ENCODE measurements around the gene DYRK1A. TPM values are rescaled to one million over a fixed set of nuclear protein-coding genes. Genes with fewer than 3 reads are reported as not detected.

Gene DYRK1A
- total RNA-seq, 4 donors from 2014 or later, result 71.5 to 116 (median 90.9) TPM

- intact Hi-C loops (cut with DNase I; ENCODE audit: low total_unique reads), result no loop called here
- Histone ChIP-seq H3K36me3 (no peaks in the 10 kb centered on the region), H3K27ac (no peak overlapping the region), H3K4me3 (no peak overlapping the region), H3K4me1 (peaks cover 12 to 60% (median 24%) of the 10 kb centered on the region in 4 donors), H3K27me3 (no peaks in the 10 kb centered on the region), H3K9me3 (no peaks in the 10 kb centered on the region)
- 84% methylated on average over 6 of the region's 6 CpGs; no CpG with 5 or more reads in 1 of the 2 donors for WGBS, 2 donors (ENCODE audit: low coverage in 1 of 2)
- in situ Hi-C loops (cut with MboI; ENCODE audit: low pct_ligation_motif_present in 1 of 4, low pct_unique_long_range_greater_than_20kb in 1 of 4, low sequenced_read_pairs in 3 of 4), result no loop called here
- no peak for DNase-seq
- no peak for TF ChIP-seq POLR2A (IDR thresholded peaks at IDR 0.05)
- no peak for TF ChIP-seq POLR2AphosphoS5 (IDR thresholded peaks at IDR 0.05)
- TF ChIP-seq CTCF (IDR thresholded peaks at IDR 0.05), result no peak
- TF ChIP-seq EP300 (IDR thresholded peaks at IDR 0.05; ENCODE audit: low read depth), result no peak
These were observed 30.3 kb downstream of the DYRK1A start for GRCh38 chr21:37396855-37397254.

- Histone ChIP-seq H3K9me3 (peaks cover 5 to 6% of the 10 kb centered on the region in 2 donors), H3K27ac (no peak overlapping the region), H3K4me1 (peaks cover 6 to 43% (median 19%) of the 10 kb centered on the region in 4 donors), H3K4me3 (no peak overlapping the region), H3K36me3 (no peaks in the 10 kb centered on the region), H3K27me3 (no peaks in the 10 kb centered on the region)
- intact Hi-C loops (cut with DNase I; ENCODE audit: low total_unique reads) (loop anchor here (1.0 kb wide), 1 partner anchor 79 kb away; no protein-coding TSS in a partner anchor), in situ Hi-C loops (cut with MboI; ENCODE audit: low pct_ligation_motif_present in 1 of 4, low pct_unique_long_range_greater_than_20kb in 1 of 4, low sequenced_read_pairs in 3 of 4) (no loop called here)
- TF ChIP-seq CTCF (IDR thresholded peaks at IDR 0.05) (no peak), POLR2AphosphoS5 (IDR thresholded peaks at IDR 0.05) (no peak), POLR2A (IDR thresholded peaks at IDR 0.05) (no peak), EP300 (IDR thresholded peaks at IDR 0.05; ENCODE audit: low read depth) (no peak)
- 77 to 82% methylated on average over 5 of the region's 5 CpGs for WGBS, 2 donors (ENCODE audit: low coverage in 1 of 2)
- DNase-seq, result no peak
These were observed 32.1 kb downstream of the DYRK1A start for GRCh38 chr21:37398697-37399096.

- no peak for DNase-seq
- no peaks in the 10 kb centered on the region for H3K36me3 ChIP-seq
- peaks cover 5 to 6% of the 10 kb centered on the region in 2 donors for H3K9me3 ChIP-seq
- in situ Hi-C loops (cut with MboI; ENCODE audit: low pct_ligation_motif_present in 1 of 4, low pct_unique_long_range_greater_than_20kb in 1 of 4, low sequenced_read_pairs in 3 of 4) (no loop called here), intact Hi-C loops (cut with DNase I; ENCODE audit: low total_unique reads) (no loop called here)
- peaks cover 13 to 54% (median 24%) of the 10 kb centered on the region in 4 donors for H3K4me1 ChIP-seq
- no peak overlapping the region for H3K27ac ChIP-seq
- no peaks in the 10 kb centered on the region for H3K27me3 ChIP-seq
- no peak for TF ChIP-seq EP300 (IDR thresholded peaks at IDR 0.05; ENCODE audit: low read depth)
- no peak for TF ChIP-seq CTCF (IDR thresholded peaks at IDR 0.05)
- no peak for TF ChIP-seq POLR2AphosphoS5 (IDR thresholded peaks at IDR 0.05)
- TF ChIP-seq POLR2A (IDR thresholded peaks at IDR 0.05), result no peak
- WGBS, 2 donors (ENCODE audit: low coverage in 1 of 2), result 84% methylated on average over 2 to 3 of the region's 3 CpGs
- H3K4me3 ChIP-seq, result no peak overlapping the region
These were observed 35.8 kb downstream of the DYRK1A start for GRCh38 chr21:37402251-37402867.

GRCh38 chr21:37405629-37406028 lies 39.1 kb downstream of the DYRK1A start:
- Histone ChIP-seq H3K4me3 (no peak overlapping the region), H3K9me3 (peaks cover 5 to 6% of the 10 kb centered on the region in 2 donors), H3K27me3 (no peaks in the 10 kb centered on the region), H3K4me1 (peaks cover 7 to 54% (median 25%) of the 10 kb centered on the region in 4 donors), H3K36me3 (no peaks in the 10 kb centered on the region), H3K27ac (no peak overlapping the region)
- no peak for DNase-seq
- 62 to 64% methylated on average over 4 of the region's 4 CpGs for WGBS, 2 donors (ENCODE audit: low coverage in 1 of 2)
- TF ChIP-seq EP300 (IDR thresholded peaks at IDR 0.05; ENCODE audit: low read depth), result no peak
- TF ChIP-seq POLR2AphosphoS5 (IDR thresholded peaks at IDR 0.05), result no peak
- no peak for TF ChIP-seq CTCF (IDR thresholded peaks at IDR 0.05)
- TF ChIP-seq POLR2A (IDR thresholded peaks at IDR 0.05), result no peak
- intact Hi-C loops (cut with DNase I; ENCODE audit: low total_unique reads) (no loop called here), in situ Hi-C loops (cut with MboI; ENCODE audit: low pct_ligation_motif_present in 1 of 4, low pct_unique_long_range_greater_than_20kb in 1 of 4, low sequenced_read_pairs in 3 of 4) (no loop called here)

All from transverse colon (tissue), 4 donors.